H9 (cell line): Measurements from ENCODE around the gene SP2. TPM values are rescaled to one million over a fixed set of nuclear protein-coding genes. Genes with fewer than 3 reads are reported as not detected.

Source experiments
- DNase-seq: peaks from one replicate; pipeline ENCODE4 v3.0.0-alpha.2; 2017
- H2AFZ ChIP-seq: one replicate; pipeline ENCODE4 v1.6.1; 2013; ENCODE audit warnings: mild to moderate bottlenecking, low read length, control low read depth, moderate library complexity
- H2AK5ac ChIP-seq: 2 replicates; pipeline ENCODE4 v1.6.1; 2013; ENCODE audit warnings: low read length, control low read depth, mixed read lengths; ENCODE audit not compliant: insufficient read length
- H2BK120ac ChIP-seq: one replicate; pipeline ENCODE4 v1.6.1; 2013; ENCODE audit warnings: low read depth, mild to moderate bottlenecking, low read length, control low read depth, inconsistent platforms; ENCODE audit not compliant: poor library complexity, severe bottlenecking
- H2BK12ac ChIP-seq: 2 replicates; pipeline ENCODE4 v1.6.1; 2013; ENCODE audit warnings: low read length, control low read depth, mixed read lengths, low read depth; ENCODE audit not compliant: insufficient read length
- H2BK15ac ChIP-seq: 2 replicates; pipeline ENCODE4 v1.6.1; 2013; ENCODE audit warnings: low read depth, low read length, control low read depth
- H2BK20ac ChIP-seq: one replicate; pipeline ENCODE4 v1.6.1; 2013; ENCODE audit warnings: low read depth, mild to moderate bottlenecking, low read length, control low read depth, inconsistent platforms; ENCODE audit not compliant: poor library complexity, severe bottlenecking
- H2BK5ac ChIP-seq: 2 replicates; pipeline ENCODE4 v1.6.1; 2013; ENCODE audit warnings: low read length, control low read depth, mixed read lengths; ENCODE audit not compliant: insufficient read length
- H3K14ac ChIP-seq: 2 replicates; pipeline ENCODE4 v1.6.1; 2013; ENCODE audit warnings: low read length, control low read depth; ENCODE audit not compliant: insufficient read depth
- H3K18ac ChIP-seq: 2 replicates; pipeline ENCODE4 v1.6.1; 2013; ENCODE audit warnings: low read depth, mild to moderate bottlenecking, mixed read lengths, low read length, control low read depth; ENCODE audit not compliant: insufficient read length
- H3K23ac ChIP-seq: 2 replicates; pipeline ENCODE4 v1.6.1; 2013; ENCODE audit warnings: low read length, control low read depth, mixed read lengths, low read depth; ENCODE audit not compliant: insufficient read length
- H3K23me2 ChIP-seq: 2 replicates; pipeline ENCODE4 v1.6.1; 2013; ENCODE audit warnings: low read depth, mild to moderate bottlenecking, mixed read lengths, low read length, control low read depth; ENCODE audit not compliant: insufficient read length, poor library complexity, severe bottlenecking
- H3K27ac ChIP-seq: 2 replicates; pipeline ENCODE4 v1.5.1; 2013; ENCODE audit warnings: low read length, control low read depth, mixed read lengths, low read depth; ENCODE audit not compliant: insufficient read length
- H3K27me3 ChIP-seq: 2 replicates; pipeline ENCODE4 v1.6.1; 2013; ENCODE audit warnings: low read length, control low read depth, inconsistent platforms; ENCODE audit not compliant: insufficient read depth
- H3K4ac ChIP-seq: 2 replicates; pipeline ENCODE4 v1.6.1; 2013; ENCODE audit warnings: low read depth, mild to moderate bottlenecking, control low read depth, inconsistent platforms, low read length, moderate library complexity
- H3K4me1 ChIP-seq: 2 replicates; pipeline ENCODE4 v1.6.1; 2013; ENCODE audit warnings: low read length, control low read depth, inconsistent platforms; ENCODE audit not compliant: insufficient read depth
- H3K4me2 ChIP-seq: 2 replicates; pipeline ENCODE4 v1.6.1; 2013; ENCODE audit warnings: low read length, control low read depth, mixed read lengths; ENCODE audit not compliant: insufficient read length, insufficient read depth
- H3K56ac ChIP-seq: 2 replicates; pipeline ENCODE4 v1.6.1; 2013; ENCODE audit warnings: low read depth, mild to moderate bottlenecking, mixed read lengths, low read length, control low read depth; ENCODE audit not compliant: insufficient read length
- H3K79me1 ChIP-seq: 2 replicates; pipeline ENCODE4 v1.6.1; 2013; ENCODE audit warnings: low read depth, mild to moderate bottlenecking, moderate library complexity, low read length, control low read depth, inconsistent platforms; ENCODE audit not compliant: insufficient read depth, poor library complexity, severe bottlenecking
- H3K79me2 ChIP-seq: 2 replicates; pipeline ENCODE4 v1.6.1; 2013; ENCODE audit warnings: low read length, control low read depth, inconsistent platforms; ENCODE audit not compliant: insufficient read depth
- H3K9ac ChIP-seq: 2 replicates; pipeline ENCODE4 v1.6.1; 2013; ENCODE audit warnings: low read length, control low read depth, mixed read lengths; ENCODE audit not compliant: insufficient read length; ENCODE audit errors: extremely low read depth
- H3K9me3 ChIP-seq: one replicate; pipeline ENCODE4 v1.6.1; 2013; ENCODE audit warnings: low read depth, low read length, inconsistent platforms; ENCODE audit not compliant: control insufficient read depth
- H3T11ph ChIP-seq: one replicate; pipeline ENCODE4 v1.6.1; 2013; ENCODE audit warnings: mild to moderate bottlenecking, low read length, control low read depth, inconsistent platforms
- H4K20me1 ChIP-seq: one replicate; pipeline ENCODE4 v1.6.1; 2013; ENCODE audit not compliant: control insufficient read depth, insufficient read length, insufficient read depth
- H4K5ac ChIP-seq: 2 replicates; pipeline ENCODE4 v1.6.1; 2013; ENCODE audit warnings: low read depth, mild to moderate bottlenecking, mixed read lengths, low read length, control low read depth; ENCODE audit not compliant: insufficient read length
- H4K8ac ChIP-seq: replicated peaks from 2 replicates; pipeline ENCODE4 v1.6.1; 2013; ENCODE audit warnings: low read length, control low read depth, mixed read lengths, low read depth; ENCODE audit not compliant: insufficient read length
- H4K91ac ChIP-seq: 2 replicates; pipeline ENCODE4 v1.6.1; 2013; ENCODE audit warnings: low read depth, mild to moderate bottlenecking, moderate library complexity, mixed read lengths, low read length, control low read depth; ENCODE audit not compliant: insufficient read length
- H3K27ac Mint-ChIP-seq, 3 experiments: 2 replicates in 2 of 3; 3 replicates in 1 of 3; pipeline ENCODE4 v1.8.0; 2020 to 2021; ENCODE audit warnings: mixed read lengths in 3 of 3, mild to moderate bottlenecking in 1 of 3, moderate library complexity in 1 of 3
- H3K27me3 Mint-ChIP-seq: 2 replicates; pipeline ENCODE4 v1.8.0; 2021; ENCODE audit warnings: low read depth, mild to moderate bottlenecking, moderate library complexity, mixed read lengths
- H3K36me3 Mint-ChIP-seq, 3 experiments: 2 replicates in 2 of 3; 3 replicates in 1 of 3; pipeline ENCODE4 v1.8.0; 2020 to 2021; ENCODE audit warnings: low read depth in 3 of 3, mixed read lengths in 3 of 3; ENCODE audit not compliant: insufficient read depth in 1 of 3
- H3K4me1 Mint-ChIP-seq, 2 experiments: 2 replicates each; pipeline ENCODE4 v1.8.0; 2020; ENCODE audit warnings: mixed read lengths in 2 of 2
- H3K4me3 Mint-ChIP-seq, 2 experiments: 2 replicates in 1 of 2; 3 replicates in 1 of 2; pipeline ENCODE4 v1.8.0; 2020 to 2021; ENCODE audit warnings: mild to moderate bottlenecking in 2 of 2, mixed read lengths in 2 of 2, moderate library complexity in 1 of 2
- H3K9me3 Mint-ChIP-seq, 2 experiments: 2 replicates in 1 of 2; 3 replicates in 1 of 2; pipeline ENCODE4 v1.8.0; 2020; ENCODE audit warnings: mild to moderate bottlenecking in 2 of 2, mixed read lengths in 2 of 2, moderate library complexity in 1 of 2
- CTCF ChIP-seq: fragments of 200-600 bp; sonication (generic); conservative IDR thresholded peaks from 3 replicates; pipeline ENCODE4 v1.8.0; 2021; ENCODE audit warnings: antibody characterized with exemption, mild to moderate bottlenecking
- WGBS: extraction: QIAGEN DNeasy Blood & Tissue Kit; methylation state at CpG from one replicate; pipeline ENCODE4 v1.1.7; 2013; ENCODE audit warnings: missing lambda C conversion rate, low lambda C conversion rate, mixed read lengths; ENCODE audit not compliant: insufficient read length; ENCODE audit errors: extremely low coverage; 5-methylcytosine and 5-hydroxymethylcytosine counted together
- total RNA-seq: library from RNA; stranded (reverse); gene quantifications from 2 replicates; pipeline ENCODE4 v1.2.1, GENCODE V29; 2021

The SP2 gene
- total RNA-seq, 1 experiment from 2014 or later: 19.3 TPM

- TF ChIP-seq CTCF: no peak
- no CpG with 5 or more reads among the region's 6 CpGs for WGBS
- H3K27ac ChIP-seq: no peak overlapping the region
- no peaks in the 10 kb centered on the region for H3K27me3 ChIP-seq
- H3K9me3 Mint-ChIP-seq: no peaks in the 10 kb centered on the region
- no peak overlapping the region for H2AK5ac ChIP-seq
- no peak overlapping the region for H3K4ac ChIP-seq
- no peak overlapping the region for H3K18ac ChIP-seq
- no peak overlapping the region for H3K9ac ChIP-seq
- H2AFZ ChIP-seq: no peak overlapping the region
- H4K8ac ChIP-seq: no peak overlapping the region
- no peak overlapping the region for H3K14ac ChIP-seq
- no peaks in the 10 kb centered on the region for H3K79me2 ChIP-seq
- no peak overlapping the region for H3T11ph ChIP-seq
- no peak overlapping the region; a peak in 1 of 7 replicates for H3K27ac Mint-ChIP-seq
- no peak overlapping the region for H4K5ac ChIP-seq
- H2BK120ac ChIP-seq: no peak overlapping the region
- no peaks in the 10 kb centered on the region for H3K79me1 ChIP-seq
- H3K9me3 ChIP-seq: no peaks in the 10 kb centered on the region
- no peak overlapping the region for H3K56ac ChIP-seq
- peaks cover 17 to 27% of the 10 kb centered on the region in 2 experiments for H3K4me1 Mint-ChIP-seq
- no peak overlapping the region for H4K91ac ChIP-seq
- H3K23ac ChIP-seq: no peak overlapping the region
- H4K20me1 ChIP-seq: no peaks in the 10 kb centered on the region
- H3K27me3 Mint-ChIP-seq: peaks cover under 1% of the 10 kb centered on the region; the same call in 1 of the 2 replicates
- H2BK5ac ChIP-seq: no peak overlapping the region
- H2BK15ac ChIP-seq: no peak overlapping the region
- no peaks in the 10 kb centered on the region for H3K23me2 ChIP-seq
- no peak for DNase-seq
- H3K4me1 ChIP-seq: no peaks in the 10 kb centered on the region; the same call in 1 of the 2 replicates
- H3K4me3 Mint-ChIP-seq: no peak overlapping the region
- no peaks in the 10 kb centered on the region for H3K36me3 Mint-ChIP-seq
- H2BK20ac ChIP-seq: no peak overlapping the region
- no peak overlapping the region for H2BK12ac ChIP-seq
- H3K4me2 ChIP-seq: no peak overlapping the region
Observed at GRCh38 chr17:47888293-47888692, 7.7 kb upstream of the SP2 start.
